Osteocyte (in vitro differentiated cells): ENCODE results near the gene NMRK1. TPM values are rescaled to one million over a fixed set of nuclear protein-coding genes. Genes with fewer than 3 reads are reported as not detected.

ENCODE experiments used
- DNase-seq: peaks from one replicate; pipeline ENCODE4 v3.0.0; 2021; ENCODE audit warnings: mixed read lengths; ENCODE audit not compliant: unreplicated experiment; ENCODE audit errors: extremely low spot score
- H3K27ac Mint-ChIP-seq: one replicate; pipeline ENCODE4 v1.8.0; 2021; ENCODE audit warnings: mild to moderate bottlenecking, mixed read lengths; ENCODE audit not compliant: unreplicated experiment
- H3K27me3 Mint-ChIP-seq: one replicate; pipeline ENCODE4 v1.8.0; 2021; ENCODE audit warnings: mixed read lengths; ENCODE audit not compliant: unreplicated experiment
- H3K36me3 Mint-ChIP-seq: one replicate; pipeline ENCODE4 v1.8.0; 2021; ENCODE audit warnings: mixed read lengths; ENCODE audit not compliant: unreplicated experiment
- H3K4me1 Mint-ChIP-seq: one replicate; pipeline ENCODE4 v1.8.0; 2021; ENCODE audit warnings: mixed read lengths; ENCODE audit not compliant: unreplicated experiment
- H3K4me3 Mint-ChIP-seq: one replicate; pipeline ENCODE4 v1.8.0; 2021; ENCODE audit warnings: mild to moderate bottlenecking, moderate library complexity, mixed read lengths; ENCODE audit not compliant: unreplicated experiment
- H3K9me3 Mint-ChIP-seq: one replicate; pipeline ENCODE4 v1.8.0; 2021; ENCODE audit warnings: mixed read lengths; ENCODE audit not compliant: unreplicated experiment
- CTCF ChIP-seq: fragments of 200-600 bp; sonication (generic); IDR thresholded peaks from 2 replicates; pipeline ENCODE4 v1.5.0; 2021; ENCODE audit warnings: antibody characterized with exemption, mild to moderate bottlenecking, moderate library complexity
- total RNA-seq: library from RNA; stranded (reverse); gene quantifications from 2 replicates; pipeline ENCODE4 v1.2.1, GENCODE V29; 2021

Gene NMRK1
- total RNA-seq, 1 donor from 2014 or later: 11.4 TPM

DNA sequence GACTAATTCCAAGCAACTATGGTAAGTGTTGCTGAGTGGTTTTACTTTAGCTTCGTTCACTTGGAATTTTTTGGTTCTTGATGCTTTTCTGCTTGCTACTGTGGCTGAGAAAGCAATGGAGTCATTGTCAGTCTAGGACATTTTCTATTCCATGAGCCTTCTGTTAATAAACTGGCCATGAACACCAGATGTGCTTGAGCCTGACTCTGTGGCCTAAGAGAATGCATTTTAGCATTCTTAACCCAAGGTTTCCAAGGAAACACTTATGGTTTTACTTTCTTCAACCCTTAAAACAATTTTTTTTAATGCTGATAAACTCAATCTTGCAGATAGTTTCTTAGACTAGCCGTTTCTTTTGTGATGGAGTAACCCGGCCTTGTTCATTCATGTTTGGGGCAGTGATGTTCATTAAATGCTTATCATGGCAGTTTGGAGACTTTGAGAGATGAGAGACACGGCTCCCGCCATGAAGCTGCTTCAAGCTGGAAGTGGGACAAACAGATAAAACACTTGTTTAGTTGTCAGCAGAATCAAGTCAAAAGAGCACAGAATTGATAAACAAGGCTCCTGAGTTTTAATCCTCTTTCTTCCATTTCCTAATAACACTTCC lies 42.8 kb upstream of the NMRK1 start:
- no peaks in the 10 kb centered on the region for H3K9me3 Mint-ChIP-seq
- H3K27me3 Mint-ChIP-seq: no peaks in the 10 kb centered on the region
- H3K27ac Mint-ChIP-seq: no peak overlapping the region
- no peak overlapping the region for H3K4me3 Mint-ChIP-seq
- DNase-seq: no peak
- TF ChIP-seq CTCF: no peak
- H3K4me1 Mint-ChIP-seq: peaks cover 2% of the 10 kb centered on the region
- H3K36me3 Mint-ChIP-seq: peaks cover 30% of the 10 kb centered on the region

DNA sequence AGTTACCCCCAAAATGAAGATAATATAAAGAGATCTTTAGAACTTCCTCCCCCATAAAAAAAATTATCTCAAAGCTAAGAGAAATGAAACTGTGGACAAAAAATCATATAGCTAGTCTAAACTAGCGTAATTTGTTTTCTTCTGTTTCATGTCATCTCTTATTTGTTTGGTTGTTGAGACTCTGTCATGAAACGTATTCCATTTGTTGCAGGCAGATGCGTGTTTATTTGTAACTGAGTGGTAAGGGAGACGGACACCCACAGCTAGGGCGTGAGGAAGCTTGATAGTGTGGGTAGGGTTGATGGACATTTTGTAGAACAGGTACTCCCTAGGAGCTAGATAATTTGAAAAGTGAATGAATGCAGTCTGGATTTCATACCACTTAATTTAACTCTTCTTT lies 42.2 kb upstream of the NMRK1 start:
- Mint-ChIP-seq H3K4me3 (no peak overlapping the region), H3K9me3 (no peaks in the 10 kb centered on the region), H3K36me3 (peaks cover 27% of the 10 kb centered on the region), H3K27ac (no peak overlapping the region), H3K27me3 (no peaks in the 10 kb centered on the region), H3K4me1 (peaks cover 2% of the 10 kb centered on the region)
- no peak for DNase-seq
- no peak for TF ChIP-seq CTCF

DNA sequence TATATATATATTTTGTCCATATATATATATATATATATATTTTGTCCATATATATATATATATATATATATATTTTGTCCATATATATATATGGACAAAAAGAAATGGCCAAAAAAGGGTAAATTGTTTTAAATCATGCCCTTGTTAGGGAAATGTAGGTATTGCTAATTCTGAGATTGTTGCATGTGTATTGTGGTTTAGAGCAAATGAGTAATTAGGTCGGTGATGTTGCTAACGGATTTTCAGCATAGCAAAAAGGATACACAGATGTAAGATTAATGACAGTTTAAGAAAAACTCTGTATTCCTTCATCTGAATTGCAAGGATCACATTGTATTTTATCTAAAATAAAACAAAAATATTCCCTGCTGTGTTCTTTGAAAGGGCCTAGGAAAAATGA lies 40.6 kb upstream of the NMRK1 start:
- Mint-ChIP-seq H3K4me3 (no peak overlapping the region), H3K9me3 (no peaks in the 10 kb centered on the region), H3K27ac (no peak overlapping the region), H3K27me3 (no peaks in the 10 kb centered on the region), H3K4me1 (peaks cover 5% of the 10 kb centered on the region), H3K36me3 (peaks cover 19% of the 10 kb centered on the region)
- DNase-seq: no peak
- TF ChIP-seq CTCF: no peak

DNA sequence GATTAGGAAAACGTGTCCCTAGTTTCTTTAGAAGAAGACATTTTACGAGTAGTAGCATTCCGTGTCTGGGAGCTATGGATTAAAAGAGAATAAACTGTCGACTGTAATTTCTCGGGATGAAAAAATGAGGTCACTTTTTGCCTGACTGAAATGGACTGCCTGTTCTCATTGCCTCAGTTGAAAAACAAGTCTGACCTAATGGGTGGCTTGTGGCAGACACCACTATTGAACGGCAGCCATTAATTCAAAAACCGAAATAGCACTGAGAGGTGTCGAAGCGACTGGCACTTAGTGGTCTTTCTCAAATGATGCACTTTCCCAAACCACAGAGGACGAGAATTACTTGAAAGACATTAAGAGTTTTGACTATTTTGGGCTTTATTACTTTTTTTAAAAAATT lies 35.7 kb upstream of the NMRK1 start:
- Mint-ChIP-seq H3K36me3 (peaks cover 10% of the 10 kb centered on the region), H3K4me1 (peaks cover 4% of the 10 kb centered on the region), H3K27me3 (no peaks in the 10 kb centered on the region), H3K9me3 (no peaks in the 10 kb centered on the region), H3K27ac (no peak overlapping the region), H3K4me3 (no peak overlapping the region)
- DNase-seq: no peak
- TF ChIP-seq CTCF: no peak

GRCh38 chr9:75121914-75122558 lies 34.1 kb upstream of the NMRK1 start:
- no peak for TF ChIP-seq CTCF
- DNase-seq: no peak
- H3K4me1 Mint-ChIP-seq: peaks cover 4% of the 10 kb centered on the region
- no peak overlapping the region for H3K4me3 Mint-ChIP-seq
- peaks cover 21% of the 10 kb centered on the region for H3K36me3 Mint-ChIP-seq
- no peaks in the 10 kb centered on the region for H3K9me3 Mint-ChIP-seq
- H3K27me3 Mint-ChIP-seq: no peaks in the 10 kb centered on the region
- H3K27ac Mint-ChIP-seq: no peak overlapping the region
